Measurements from ENCODE around the gene DLX3.

DNA sequence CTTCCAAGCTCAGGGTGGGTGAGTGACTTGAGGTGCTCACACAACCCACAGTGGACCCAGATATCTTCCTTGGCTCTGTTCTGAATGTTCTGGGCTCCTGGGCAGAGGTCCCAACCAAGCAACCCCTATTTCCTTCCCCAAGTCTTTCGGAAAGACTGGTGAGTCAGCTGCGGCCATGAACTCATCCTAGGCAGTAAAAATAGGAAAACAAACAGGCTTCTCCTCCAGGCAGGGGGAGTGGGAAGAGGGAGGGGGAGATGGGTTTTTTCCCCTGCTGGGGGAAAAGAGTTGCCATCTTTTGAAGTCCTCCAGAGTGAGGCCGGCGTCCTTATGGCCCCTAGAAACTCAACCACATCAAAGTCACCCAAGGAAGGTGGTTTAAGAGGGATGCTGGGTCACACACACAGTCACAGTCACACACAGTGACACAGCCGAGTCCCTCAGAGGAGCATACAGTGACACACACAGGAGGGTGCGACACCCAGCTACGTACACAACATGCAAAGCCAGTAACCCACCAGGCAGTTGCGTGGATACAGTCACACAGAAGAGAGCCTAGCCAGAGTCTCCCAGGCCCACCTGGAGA, 42.0 kb downstream of the DLX3 start:
- TF ChIP-seq EZH2 (IDR thresholded peaks at IDR 0.05; ENCODE audit: low read depth), result no peak
- TF ChIP-seq, protein P1, sequence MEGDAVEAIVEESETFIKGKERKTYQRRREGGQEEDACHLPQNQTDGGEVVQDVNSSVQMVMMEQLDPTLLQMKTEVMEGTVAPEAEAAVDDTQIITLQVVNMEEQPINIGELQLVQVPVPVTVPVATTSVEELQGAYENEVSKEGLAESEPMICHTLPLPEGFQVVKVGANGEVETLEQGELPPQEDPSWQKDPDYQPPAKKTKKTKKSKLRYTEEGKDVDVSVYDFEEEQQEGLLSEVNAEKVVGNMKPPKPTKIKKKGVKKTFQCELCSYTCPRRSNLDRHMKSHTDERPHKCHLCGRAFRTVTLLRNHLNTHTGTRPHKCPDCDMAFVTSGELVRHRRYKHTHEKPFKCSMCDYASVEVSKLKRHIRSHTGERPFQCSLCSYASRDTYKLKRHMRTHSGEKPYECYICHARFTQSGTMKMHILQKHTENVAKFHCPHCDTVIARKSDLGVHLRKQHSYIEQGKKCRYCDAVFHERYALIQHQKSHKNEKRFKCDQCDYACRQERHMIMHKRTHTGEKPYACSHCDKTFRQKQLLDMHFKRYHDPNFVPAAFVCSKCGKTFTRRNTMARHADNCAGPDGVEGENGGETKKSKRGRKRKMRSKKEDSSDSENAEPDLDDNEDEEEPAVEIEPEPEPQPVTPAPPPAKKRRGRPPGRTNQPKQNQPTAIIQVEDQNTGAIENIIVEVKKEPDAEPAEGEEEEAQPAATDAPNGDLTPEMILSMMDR (conservative IDR thresholded peaks at IDR 0.05), result no peak

Data from PC-9 (cell line).